GM19328 (cell line): Measurements from ENCODE around the gene SYT14.
"Not testable (repeated sequence)": the region's sequence is repeated elsewhere in the genome, so short reads cannot be mapped to it uniquely, and the experiment has no call there.

ENCODE experiments used
- ATAC-seq: cut with Tn5 transposase; IDR thresholded peaks from one replicate; pipeline ENCODE4 v1.9.1; 2021; ENCODE audit warnings: mild to moderate bottlenecking, moderate library complexity; ENCODE audit not compliant: unreplicated experiment

SYT14 gene

DNA sequence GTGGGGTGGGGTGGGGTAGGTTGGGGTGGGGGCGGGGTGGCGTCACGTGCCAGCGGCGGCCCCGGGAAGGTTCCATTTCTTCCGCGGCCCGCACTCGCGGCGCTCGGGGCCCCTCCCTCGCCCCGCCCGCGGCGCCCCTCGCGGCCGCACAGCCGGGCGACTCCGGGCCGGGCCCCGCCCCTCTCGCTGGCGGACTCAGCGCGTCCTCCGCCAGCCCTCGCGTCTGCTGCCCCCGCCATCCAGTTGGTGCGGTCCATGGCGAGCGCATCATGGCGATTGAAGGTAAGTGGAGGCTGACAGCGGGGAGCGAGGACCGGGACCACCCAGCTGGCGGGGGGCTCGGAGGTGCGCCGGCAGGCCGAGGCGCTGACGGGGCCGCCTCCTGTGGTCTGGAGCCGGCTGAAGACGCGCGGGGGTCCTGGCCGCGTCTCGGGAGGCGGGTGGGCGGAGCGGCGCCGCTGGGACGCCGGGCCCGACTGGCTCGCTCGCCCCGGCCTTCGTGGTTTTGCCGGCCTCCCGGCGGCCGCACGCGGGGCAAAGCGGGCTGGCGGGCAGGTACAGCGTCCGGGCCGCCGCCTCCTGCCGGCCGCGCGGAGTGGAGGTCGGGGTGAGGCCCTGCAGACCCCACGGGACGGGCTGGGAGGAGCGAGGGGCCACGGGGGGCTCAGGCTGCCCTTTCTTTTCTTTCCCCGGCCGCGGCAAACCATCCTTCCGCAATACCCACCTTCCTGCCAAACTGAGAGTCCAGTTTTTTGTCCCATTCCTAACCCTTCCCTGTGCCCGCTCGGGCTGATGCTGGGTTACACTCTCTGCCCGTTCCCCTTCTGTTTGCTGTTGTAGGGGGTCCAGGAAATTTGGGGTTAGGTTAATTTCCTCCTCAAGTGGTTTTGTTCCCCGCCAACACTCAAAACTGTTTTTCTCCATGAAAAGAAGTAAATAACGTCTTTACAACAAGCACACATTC, at the start of gene SYT14:
Gene SYT14, plus strand, starts transcription at position 222 of the 964 bp plus-strand sequence. Its CDS starts 48 bp downstream, at position 270.
- ATAC-seq: no peak

GRCh38 chr1:209888291-209889076, 49.5 kb upstream of the SYT14 start:
- not testable (repeated sequence) for ATAC-seq

GRCh38 chr1:209889077-209889418, 49.0 kb upstream of the SYT14 start:
- ATAC-seq: no peak

DNA sequence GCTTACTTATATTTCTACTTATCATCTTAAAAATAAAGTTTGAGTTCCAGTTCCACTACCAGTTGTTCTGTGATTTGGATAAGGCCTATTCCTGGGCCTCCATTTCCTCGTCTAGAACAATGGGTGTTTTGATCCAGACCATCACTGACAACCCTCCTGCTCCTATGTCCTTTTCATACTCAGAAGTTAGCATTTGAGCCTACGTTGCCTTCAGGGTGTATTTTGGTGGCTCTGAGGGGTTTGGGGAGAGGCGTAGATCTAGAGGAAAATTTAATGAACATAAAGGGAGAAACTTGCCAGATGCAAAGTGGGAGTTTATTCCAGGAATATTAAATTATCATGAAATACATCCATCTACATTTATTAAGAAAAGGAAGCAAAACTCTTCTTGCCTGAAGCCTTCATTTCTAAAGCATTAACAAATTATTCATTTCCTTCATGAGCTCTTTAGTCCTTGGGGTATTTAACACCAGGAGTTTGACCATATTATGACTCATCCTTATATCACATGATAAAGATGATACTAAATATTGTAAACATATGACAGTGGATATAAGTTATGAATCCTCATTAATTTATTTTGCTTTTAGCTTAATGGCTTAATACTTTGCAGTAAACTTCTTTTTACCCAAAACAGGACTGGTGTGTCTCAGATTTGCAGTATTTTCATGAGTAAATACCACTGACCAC, 47.2 kb upstream of the SYT14 start:
- ATAC-seq: no peak

DNA sequence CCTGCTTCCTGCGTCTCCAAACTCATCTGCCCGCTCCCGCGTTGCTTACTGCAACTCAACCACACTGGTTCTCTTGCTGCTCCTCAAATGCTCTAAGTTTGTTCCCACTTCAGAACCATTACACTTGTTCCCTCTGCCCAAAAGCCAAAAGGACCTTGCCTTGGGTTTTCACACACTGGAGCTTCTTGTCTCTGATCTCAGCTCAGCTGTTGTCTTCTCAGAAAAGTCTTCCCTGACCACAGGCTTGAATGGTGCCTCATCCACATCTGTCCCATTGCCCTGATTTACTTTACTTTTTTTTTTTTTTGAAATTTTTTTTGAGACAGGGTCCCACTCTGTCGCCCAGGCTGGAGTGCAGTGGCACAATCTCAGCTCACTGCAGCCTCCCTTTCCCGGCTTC, 44.3 kb upstream of the SYT14 start:
- ATAC-seq: no peak

DNA sequence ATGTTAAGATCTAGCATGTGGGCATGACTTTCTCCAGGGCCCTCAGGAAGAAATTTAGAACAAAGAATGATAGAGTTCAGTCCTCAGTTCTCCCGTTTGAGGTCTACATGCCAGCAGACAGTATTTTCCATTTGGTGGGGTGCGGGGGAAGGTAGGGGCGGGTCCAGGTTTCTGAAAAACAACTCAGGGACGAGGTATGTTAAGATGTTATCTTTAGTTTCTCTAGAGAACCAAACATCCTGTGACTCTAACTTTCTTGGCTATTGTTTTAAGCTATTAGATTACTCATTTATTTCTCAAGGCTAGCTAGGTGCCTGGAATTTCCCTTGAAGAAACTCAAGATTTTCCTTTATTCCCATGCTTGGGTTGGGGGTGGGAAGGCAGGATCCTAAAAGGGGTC, 42.3 kb upstream of the SYT14 start:
- ATAC-seq: no peak

GRCh38 chr1:209896346-209896745, 41.7 kb upstream of the SYT14 start:
- no peak for ATAC-seq

- not testable (repeated sequence) for ATAC-seq
Measured at GRCh38 chr1:209898271-209898670, 39.7 kb upstream of the SYT14 start.

- not testable (repeated sequence) for ATAC-seq
Measured at GRCh38 chr1:209898851-209899250, 39.2 kb upstream of the SYT14 start.

- no peak for ATAC-seq
Measured at GRCh38 chr1:209899948-209900347, 38.1 kb upstream of the SYT14 start.

- ATAC-seq: no peak
Measured at GRCh38 chr1:209900734-209901133, 37.3 kb upstream of the SYT14 start.

DNA sequence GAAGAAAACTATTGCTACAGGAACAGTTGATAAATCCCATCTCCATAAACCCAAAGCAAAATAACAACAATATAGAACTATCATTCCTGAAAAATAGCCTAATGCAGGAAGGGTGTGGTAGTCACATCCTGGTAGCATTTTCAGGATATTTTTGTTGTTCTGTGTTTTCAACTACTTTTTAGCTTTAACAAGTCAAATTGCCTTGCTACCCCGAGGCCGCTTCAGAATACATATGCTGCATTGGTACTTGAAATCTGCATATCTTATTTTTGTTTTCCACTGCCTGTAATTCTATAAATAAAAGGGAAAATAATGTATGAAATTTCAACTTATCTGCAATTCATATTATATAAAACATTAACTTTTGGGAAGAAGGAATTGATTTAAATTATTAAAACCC, 36.8 kb upstream of the SYT14 start:
- no peak for ATAC-seq

DNA sequence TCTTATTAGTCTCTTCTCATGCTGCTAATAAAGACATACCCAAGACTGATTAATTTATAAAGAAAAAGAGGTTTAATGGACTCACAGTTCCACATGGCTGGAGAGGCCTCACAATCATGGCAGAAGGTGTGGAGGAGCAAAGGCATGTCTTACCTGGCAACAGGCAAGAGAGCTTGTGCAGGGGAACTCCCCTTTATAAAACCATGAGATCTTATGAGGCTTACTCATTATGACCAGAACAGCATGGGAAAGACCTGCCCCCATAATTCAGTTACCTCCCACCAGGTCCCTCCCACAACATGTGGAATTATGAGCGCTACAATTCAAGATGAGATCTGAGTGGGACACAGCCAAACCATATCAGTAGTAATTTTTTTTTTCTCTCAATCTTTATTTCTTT, 33.2 kb upstream of the SYT14 start:
- not testable (repeated sequence) for ATAC-seq

DNA sequence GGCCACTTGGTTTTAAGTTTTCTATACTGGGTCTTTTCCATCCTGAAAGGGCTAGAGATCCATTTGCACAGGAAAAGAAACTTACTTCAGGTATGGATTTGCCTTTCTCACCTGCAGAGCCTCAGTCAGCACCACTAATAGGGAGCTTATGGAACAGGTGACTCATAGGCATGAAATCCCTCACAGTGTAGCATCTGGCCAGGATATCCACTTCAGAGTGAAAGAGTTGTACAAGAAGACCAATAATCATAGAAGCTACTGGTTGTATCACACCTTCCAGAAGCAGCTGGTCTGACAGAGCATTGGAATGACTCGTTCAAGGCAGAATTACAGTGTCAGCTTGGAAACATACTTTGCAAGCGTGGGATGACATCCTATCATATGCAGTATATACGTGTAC, 26.3 kb upstream of the SYT14 start:
- no peak for ATAC-seq

GRCh38 chr1:209912306-209912705, 25.7 kb upstream of the SYT14 start:
- ATAC-seq: no peak

DNA sequence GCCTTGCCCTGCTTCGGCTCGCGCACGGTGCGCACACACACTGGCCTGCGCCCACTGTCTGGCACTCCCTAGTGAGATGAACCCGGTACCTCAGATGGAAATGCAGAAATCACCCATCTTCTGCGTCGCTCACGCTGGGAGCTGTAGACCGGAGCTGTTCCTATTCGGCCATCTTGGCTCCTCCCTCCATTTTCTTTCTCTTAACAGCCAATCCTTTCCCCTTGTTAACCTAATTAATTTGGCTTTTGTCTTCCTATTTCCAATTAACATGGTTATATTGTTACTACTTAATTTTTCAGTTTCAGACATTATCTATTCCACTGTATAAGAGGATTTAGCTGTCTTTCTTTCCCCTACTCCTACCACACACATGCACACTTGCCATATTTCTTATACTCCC, 18.4 kb upstream of the SYT14 start:
- not testable (repeated sequence) for ATAC-seq

GRCh38 chr1:209920844-209921243, 17.2 kb upstream of the SYT14 start:
- ATAC-seq: no peak

DNA sequence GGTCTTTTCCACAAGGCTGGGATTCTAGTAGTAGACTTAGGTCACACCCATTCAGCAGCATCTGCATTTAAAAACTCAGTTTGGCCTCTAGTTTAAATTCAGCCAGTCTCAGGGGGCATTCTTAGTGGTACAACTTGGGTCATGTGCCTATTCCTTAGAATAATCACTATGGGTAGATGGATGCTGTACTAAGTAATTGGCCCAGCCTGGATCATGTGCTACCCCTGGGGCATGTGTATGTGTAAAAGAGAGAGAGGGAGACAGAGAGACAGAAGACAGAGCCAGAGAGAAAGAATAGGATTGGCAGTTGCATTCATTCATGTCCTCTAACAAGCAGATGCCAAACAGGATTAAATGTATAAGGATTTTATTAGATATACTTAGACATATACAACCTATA, 13.6 kb upstream of the SYT14 start:
- ATAC-seq: no peak

GRCh38 chr1:209926045-209926444, 12.0 kb upstream of the SYT14 start:
- ATAC-seq: no peak

DNA sequence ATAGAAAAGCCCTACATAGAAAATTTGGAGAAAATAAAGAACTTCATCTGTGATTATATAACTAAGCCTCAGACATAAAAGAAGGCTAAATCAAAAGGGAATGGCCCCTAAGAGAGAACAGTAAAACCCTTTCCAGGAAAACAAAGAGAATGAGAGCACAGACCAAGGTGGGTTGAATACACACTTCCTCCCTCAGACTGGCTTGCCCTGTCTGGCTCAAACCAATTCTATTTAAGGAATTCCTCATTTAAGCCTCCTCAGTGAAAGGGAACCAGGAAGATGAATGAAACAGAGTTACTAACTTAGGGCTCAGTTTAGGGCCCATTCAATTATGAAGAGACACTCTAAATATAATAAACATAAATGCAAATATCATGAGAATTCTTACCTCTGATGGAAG, 10.6 kb upstream of the SYT14 start:
- ATAC-seq: no peak

GRCh38 chr1:209929751-209930150, 8.3 kb upstream of the SYT14 start:
- ATAC-seq: no peak
